ENCODE results near the gene PREX1. TPM values are rescaled to one million over a fixed set of nuclear protein-coding genes. Genes with fewer than 3 reads are reported as not detected.

Gene PREX1
- total RNA-seq, 1 experiment from 2014 or later = 3.3 TPM

DNA sequence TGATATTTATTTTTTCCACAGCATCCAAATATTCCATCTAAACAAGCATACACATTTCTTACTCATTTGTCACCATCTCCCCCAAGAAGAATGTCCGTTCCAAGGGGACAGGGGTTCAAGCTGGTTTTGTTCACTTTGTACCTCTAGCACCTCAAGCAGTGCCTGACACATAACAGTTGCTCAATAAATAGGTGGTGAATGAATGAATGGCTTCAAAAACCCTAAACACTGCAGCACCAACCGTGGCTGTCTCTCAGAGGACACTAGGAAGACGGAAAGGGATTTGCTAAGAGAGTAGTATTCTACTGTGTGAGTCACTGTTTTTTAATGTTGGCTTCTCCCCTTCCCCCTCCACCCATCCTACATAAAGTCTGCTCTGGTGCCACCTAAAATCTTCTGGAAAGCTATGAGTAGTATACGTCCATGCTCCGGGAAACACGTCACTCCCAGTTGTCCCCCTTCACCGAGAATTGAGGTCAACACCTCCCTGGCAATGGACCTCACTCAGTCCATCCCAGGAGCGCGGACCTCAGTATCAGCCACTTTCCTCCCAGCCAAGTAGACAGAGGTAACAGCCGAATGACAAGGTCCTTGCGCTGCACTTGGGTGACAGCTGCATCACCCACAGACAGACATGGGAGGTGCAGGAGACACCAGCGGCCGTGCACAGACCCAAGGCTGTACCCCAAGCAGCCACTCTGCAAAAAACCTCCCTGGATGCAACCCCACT is 107.4 kb downstream of the PREX1 start:
- Histone ChIP-seq H4K20me1 (ENCODE audit: insufficient read depth) (no peaks in the 10 kb centered on the region), H3K4me2 (no peak overlapping the region), H2AFZ (no peak overlapping the region), H3K79me2 (ENCODE audit: low read depth) (no peaks in the 10 kb centered on the region), H3K27me3 (ENCODE audit: insufficient read depth, low read depth) (no peaks in the 10 kb centered on the region), H3F3A (ENCODE audit: insufficient read depth, low read depth) (no peaks in the 10 kb centered on the region), H3K36me3 (ENCODE audit: low read depth) (no peaks in the 10 kb centered on the region), H3K4me1 (replicated peaks; ENCODE audit: insufficient read depth) (no peaks in the 10 kb centered on the region), H3K27ac (no peak overlapping the region), H3K9me2 (ENCODE audit: insufficient read depth) (no peaks in the 10 kb centered on the region), H3K9me3 (ENCODE audit: insufficient read depth, low read depth) (no peaks in the 10 kb centered on the region), H3K4me3 (no peak overlapping the region)
- intact Hi-C loops (cut with micrococcal nuclease; ENCODE audit: unreplicated experiment) = no loop called here
- no TSS peak for BruUV-seq (replicated peaks)
- TF ChIP-seq, protein P1, sequence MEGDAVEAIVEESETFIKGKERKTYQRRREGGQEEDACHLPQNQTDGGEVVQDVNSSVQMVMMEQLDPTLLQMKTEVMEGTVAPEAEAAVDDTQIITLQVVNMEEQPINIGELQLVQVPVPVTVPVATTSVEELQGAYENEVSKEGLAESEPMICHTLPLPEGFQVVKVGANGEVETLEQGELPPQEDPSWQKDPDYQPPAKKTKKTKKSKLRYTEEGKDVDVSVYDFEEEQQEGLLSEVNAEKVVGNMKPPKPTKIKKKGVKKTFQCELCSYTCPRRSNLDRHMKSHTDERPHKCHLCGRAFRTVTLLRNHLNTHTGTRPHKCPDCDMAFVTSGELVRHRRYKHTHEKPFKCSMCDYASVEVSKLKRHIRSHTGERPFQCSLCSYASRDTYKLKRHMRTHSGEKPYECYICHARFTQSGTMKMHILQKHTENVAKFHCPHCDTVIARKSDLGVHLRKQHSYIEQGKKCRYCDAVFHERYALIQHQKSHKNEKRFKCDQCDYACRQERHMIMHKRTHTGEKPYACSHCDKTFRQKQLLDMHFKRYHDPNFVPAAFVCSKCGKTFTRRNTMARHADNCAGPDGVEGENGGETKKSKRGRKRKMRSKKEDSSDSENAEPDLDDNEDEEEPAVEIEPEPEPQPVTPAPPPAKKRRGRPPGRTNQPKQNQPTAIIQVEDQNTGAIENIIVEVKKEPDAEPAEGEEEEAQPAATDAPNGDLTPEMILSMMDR (conservative IDR thresholded peaks at IDR 0.05) = no peak
- no peak for TF ChIP-seq EZH2 (IDR thresholded peaks at IDR 0.05; ENCODE audit: low read depth)
- DNase-seq = no peak
- CTCF ChIA-PET = no interaction called here
- POLR2A ChIA-PET (ENCODE audit: unreplicated experiment) = no interaction called here

DNA sequence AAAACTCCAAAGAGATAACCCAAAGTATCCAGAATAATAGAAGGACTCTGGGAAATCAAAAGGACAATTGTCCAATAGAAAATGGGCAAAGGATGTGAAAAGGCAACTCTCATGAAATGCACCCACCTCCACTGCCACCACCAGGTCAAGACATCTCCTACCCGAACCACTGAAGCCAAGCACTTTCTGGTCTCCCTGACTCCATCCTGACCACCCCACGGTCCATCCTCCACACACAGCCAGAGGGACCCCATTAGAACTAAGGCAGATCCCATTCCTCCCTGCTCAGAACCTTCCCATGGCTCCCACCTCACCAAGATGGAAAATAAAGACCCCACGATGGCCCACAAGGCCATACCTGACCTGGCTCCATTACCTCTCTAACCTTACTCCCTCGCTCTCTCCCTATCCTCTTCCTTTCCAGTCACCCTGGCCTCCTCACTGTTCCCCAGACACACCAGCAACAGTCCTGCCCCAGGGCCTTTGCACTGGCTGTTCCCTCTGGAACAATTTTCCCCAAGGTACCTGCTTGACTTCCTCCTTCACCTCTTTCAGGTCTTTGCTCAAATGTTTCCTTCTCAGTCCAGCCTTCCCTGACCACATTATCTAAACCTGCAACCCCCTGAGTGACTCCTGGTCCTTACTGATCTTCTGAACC is 108.1 kb downstream of the PREX1 start:
- CTCF ChIA-PET = no interaction called here
- POLR2A ChIA-PET (ENCODE audit: unreplicated experiment) = no interaction called here

DNA sequence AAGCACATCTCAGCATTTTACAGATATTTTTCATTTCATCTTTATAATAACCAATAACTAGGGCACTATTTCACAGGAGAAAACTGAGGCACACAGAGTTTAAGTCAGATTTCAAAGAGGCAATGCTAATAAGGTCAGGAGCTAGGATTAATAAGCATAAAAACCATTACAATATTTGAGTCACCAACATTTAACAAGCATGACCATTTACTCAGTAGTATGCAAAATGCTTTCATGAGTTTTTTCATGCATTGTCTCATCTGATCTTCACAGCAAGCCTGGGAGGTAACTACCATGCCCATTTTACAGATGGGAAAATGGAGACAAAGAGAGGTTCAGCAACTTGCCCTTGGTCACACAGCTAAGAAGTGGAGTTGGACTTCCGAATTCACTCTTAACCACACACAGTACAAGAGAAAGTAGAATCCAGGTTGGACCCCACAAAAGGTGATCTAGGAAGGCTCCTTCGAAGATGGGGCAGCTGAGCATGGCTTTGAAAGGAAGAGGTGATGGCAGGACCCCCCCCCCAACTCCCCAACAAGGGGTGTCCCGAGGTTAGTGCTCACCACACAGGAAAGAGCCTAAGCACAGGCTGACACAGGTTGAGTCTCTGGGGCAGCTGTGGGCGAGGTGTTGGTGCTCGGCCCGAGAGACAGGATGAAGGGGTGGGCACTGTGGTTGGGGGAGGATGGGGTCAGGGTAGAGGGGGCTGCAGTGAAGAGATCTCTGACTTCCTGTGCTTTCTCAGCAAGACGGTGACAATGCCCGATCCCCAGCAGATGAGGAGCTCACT is 108.8 kb downstream of the PREX1 start:
- H2AFZ ChIP-seq = no peak overlapping the region
- no peaks in the 10 kb centered on the region for H3K9me2 ChIP-seq (ENCODE audit: insufficient read depth)
- no TSS peak for BruUV-seq (replicated peaks)
- no peaks in the 10 kb centered on the region for H3F3A ChIP-seq (ENCODE audit: insufficient read depth, low read depth)
- TF ChIP-seq, protein P1 (conservative IDR thresholded peaks at IDR 0.05) = no peak
- TF ChIP-seq EZH2 (IDR thresholded peaks at IDR 0.05; ENCODE audit: low read depth) = no peak
- intact Hi-C loops (cut with micrococcal nuclease; ENCODE audit: unreplicated experiment) = no loop called here
- H4K20me1 ChIP-seq (ENCODE audit: insufficient read depth) = no peaks in the 10 kb centered on the region
- H3K4me1 ChIP-seq (replicated peaks; ENCODE audit: insufficient read depth) = no peaks in the 10 kb centered on the region
- no peaks in the 10 kb centered on the region for H3K9me3 ChIP-seq (ENCODE audit: insufficient read depth, low read depth)
- no peak for DNase-seq
- no peaks in the 10 kb centered on the region for H3K36me3 ChIP-seq (ENCODE audit: low read depth)
- no peak overlapping the region for H3K4me3 ChIP-seq
- H3K27me3 ChIP-seq (ENCODE audit: insufficient read depth, low read depth) = no peaks in the 10 kb centered on the region
- ChIA-PET CTCF (no interaction called here), POLR2A (ENCODE audit: unreplicated experiment) (interaction anchor here (0.6 kb wide), 1 partner anchor 62 kb away, joined by 3 read pairs; no protein-coding TSS in a partner anchor)
- H3K27ac ChIP-seq = no peak overlapping the region
- no peak overlapping the region for H3K4me2 ChIP-seq
- no peaks in the 10 kb centered on the region for H3K79me2 ChIP-seq (ENCODE audit: low read depth)

More for the DNA sequence above, 108.1 kb downstream of the PREX1 start:
- no TSS peak for BruUV-seq (replicated peaks)
- H3K4me3 ChIP-seq = no peak overlapping the region
- no peaks in the 10 kb centered on the region for H3K9me2 ChIP-seq (ENCODE audit: insufficient read depth)
- H3K4me1 ChIP-seq (replicated peaks; ENCODE audit: insufficient read depth) = no peaks in the 10 kb centered on the region
- no peaks in the 10 kb centered on the region for H4K20me1 ChIP-seq (ENCODE audit: insufficient read depth)
- no peak overlapping the region for H3K4me2 ChIP-seq
- no peak overlapping the region for H2AFZ ChIP-seq
- H3F3A ChIP-seq (ENCODE audit: insufficient read depth, low read depth) = no peaks in the 10 kb centered on the region
- intact Hi-C loops (cut with micrococcal nuclease; ENCODE audit: unreplicated experiment) = no loop called here
- H3K9me3 ChIP-seq (ENCODE audit: insufficient read depth, low read depth) = no peaks in the 10 kb centered on the region
- no peaks in the 10 kb centered on the region for H3K27me3 ChIP-seq (ENCODE audit: insufficient read depth, low read depth)
- TF ChIP-seq, protein P1 (conservative IDR thresholded peaks at IDR 0.05) = no peak
- TF ChIP-seq EZH2 (IDR thresholded peaks at IDR 0.05; ENCODE audit: low read depth) = no peak
- H3K36me3 ChIP-seq (ENCODE audit: low read depth) = no peaks in the 10 kb centered on the region
- H3K79me2 ChIP-seq (ENCODE audit: low read depth) = no peaks in the 10 kb centered on the region
- DNase-seq = no peak
- H3K27ac ChIP-seq = no peak overlapping the region

Measured in PC-9 (cell line).